ENCODE measurements around the gene ZNF888. TPM values are rescaled to one million over a fixed set of nuclear protein-coding genes. Genes with fewer than 3 reads are reported as not detected.
"Not testable (repeated sequence)": the region's sequence is repeated elsewhere in the genome, so short reads cannot be mapped to it uniquely, and the experiment has no call there.

Gene ZNF888
- total RNA-seq = 4.3 and 4.7 TPM in 2 replicates

- DNase-seq (ENCODE audit: low read depth in 2 of 2) = peak; percentile 54 to 89
These were observed at the start of gene ZNF888 for GRCh38 chr19:52922841-52923777. TSS of gene ZNF888 (minus strand) at chr19:52923428. CDS start at chr19:52917873, 5,555 bp downstream.

DNA sequence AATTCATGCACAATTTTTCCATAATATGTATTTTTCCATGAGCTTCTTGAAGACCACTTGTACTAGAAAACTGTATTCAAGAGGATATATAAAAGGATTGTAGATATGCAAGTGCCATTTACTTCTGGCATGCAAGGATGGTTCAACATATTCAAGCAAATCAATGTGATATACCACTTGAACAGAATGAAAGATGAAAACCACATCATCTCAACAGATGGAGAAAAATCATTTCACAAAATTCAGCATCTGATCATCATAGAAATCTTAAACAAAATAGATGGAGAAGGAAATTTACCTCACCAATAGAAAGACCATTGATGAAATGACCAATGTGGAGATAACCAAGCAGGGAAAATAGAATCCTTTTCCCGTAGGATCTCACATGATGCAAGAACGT lies 44.5 kb upstream of the ZNF888 start:
- DNase-seq (ENCODE audit: low read depth in 2 of 2) = no peak

DNA sequence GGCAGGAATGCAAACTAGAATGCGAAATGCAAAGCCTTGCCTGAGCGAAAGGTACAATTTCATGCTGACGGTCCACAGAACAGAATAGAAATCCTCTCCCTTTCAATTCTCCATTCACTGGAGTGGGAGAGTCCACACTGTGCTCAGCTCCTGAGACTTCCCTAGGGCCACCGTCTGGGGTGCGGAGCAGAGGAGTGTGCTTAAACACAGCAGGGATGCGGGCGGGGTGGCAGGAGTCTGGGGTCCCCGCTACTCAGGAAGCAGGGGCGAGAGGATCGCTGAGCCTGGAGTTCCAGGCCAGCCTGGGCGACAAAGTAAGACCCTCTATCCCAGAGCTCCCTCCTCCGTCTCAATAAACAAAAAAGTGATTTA lies 40.0 kb upstream of the ZNF888 start:
- DNase-seq (ENCODE audit: low read depth in 2 of 2) = no peak

- DNase-seq (ENCODE audit: low read depth in 2 of 2) = peak; percentile 52 to 94
These were observed 39.4 kb upstream of the ZNF888 start, which contains the start of gene ZNF816 for GRCh38 chr19:52962394-52963246. TSS of gene ZNF816 (minus strand) at chr19:52962881. CDS start at chr19:52956089, 6,792 bp downstream.

DNA sequence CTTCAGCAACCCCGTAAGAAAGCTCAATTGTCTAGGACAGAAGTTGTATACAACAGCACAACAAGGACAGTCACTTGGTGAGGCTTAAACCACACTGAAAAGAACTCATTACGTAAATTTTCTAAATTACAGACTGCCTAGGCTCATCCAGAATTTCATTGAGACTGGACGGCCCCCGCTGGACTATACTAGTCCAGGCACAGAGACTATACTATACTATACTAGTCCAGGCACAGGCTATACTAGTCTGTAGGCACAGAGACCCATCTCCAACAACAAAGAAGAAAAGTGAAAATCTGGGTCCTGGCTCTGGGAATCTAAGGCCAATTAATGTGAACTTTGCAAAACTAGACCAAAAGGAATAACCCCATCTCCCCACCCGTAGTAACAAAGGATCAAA lies 38.8 kb upstream of the ZNF888 start:
- DNase-seq (ENCODE audit: low read depth in 2 of 2) = no peak

DNA sequence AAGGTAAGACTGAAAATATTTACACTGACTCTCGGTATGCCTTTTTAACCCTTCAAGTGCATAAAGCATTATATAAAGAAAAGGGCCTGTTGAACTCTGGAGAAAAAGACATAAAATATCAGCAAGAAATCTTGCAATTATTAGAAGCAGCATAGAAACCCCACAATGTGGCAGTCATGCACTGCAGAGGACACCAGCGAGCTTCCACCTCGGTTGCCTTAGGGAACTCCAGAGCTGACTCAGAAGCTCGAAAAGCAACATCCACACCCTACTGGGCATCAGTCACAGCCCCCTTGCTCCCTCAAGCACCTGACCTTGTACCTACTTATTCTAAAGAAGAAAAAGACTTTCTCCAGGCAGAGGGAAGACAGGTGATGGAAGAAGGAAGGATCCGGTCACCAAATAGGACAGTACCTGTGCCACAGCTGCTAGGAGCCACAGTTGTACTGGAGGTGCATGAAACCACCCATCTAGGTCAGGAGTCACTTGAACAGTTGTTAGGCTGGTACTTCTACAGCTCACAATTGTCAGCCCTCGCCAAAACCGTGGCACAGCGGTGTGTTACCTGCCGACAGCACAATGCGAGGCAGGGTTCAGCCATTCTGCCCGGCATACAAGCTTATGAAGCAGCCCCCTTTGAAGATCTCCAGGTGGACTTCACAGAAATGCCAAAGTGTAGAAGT lies 36.5 kb upstream of the ZNF888 start:
- no peak for DNase-seq (ENCODE audit: low read depth in 2 of 2)

- no peak for DNase-seq (ENCODE audit: low read depth in 2 of 2)
These were observed 34.4 kb upstream of the ZNF888 start for GRCh38 chr19:52957591-52957990.

- DNase-seq (ENCODE audit: low read depth in 2 of 2) = no peak
These were observed 33.7 kb upstream of the ZNF888 start for GRCh38 chr19:52956917-52957316.

DNA sequence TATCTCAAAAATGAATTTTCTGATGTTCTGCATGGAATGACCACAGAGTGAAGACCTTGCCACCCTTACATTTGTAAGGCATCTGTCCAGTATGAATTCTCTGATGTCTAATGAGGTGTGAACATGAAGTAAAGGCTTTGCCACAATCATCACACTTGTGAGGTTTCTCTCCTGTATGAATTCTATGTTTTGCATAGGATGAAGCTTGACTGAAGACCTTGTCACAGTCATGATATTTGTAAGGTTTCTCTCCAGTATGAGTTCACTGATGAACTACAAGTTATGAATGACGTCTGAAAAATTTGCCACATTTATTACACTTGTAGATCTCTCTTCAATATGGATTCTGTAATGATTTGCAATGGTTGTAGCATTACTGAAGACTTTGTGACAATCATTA lies 26.2 kb upstream of the ZNF888 start:
- no peak for DNase-seq (ENCODE audit: low read depth in 2 of 2)

GRCh38 chr19:52948025-52948770 lies 25.0 kb upstream of the ZNF888 start:
- DNase-seq (ENCODE audit: low read depth in 2 of 2) = no peak

- peak in 1 of 2 donors; percentile 85 for DNase-seq (ENCODE audit: low read depth in 2 of 2)
These were observed 23.4 kb upstream of the ZNF888 start for GRCh38 chr19:52946322-52947310.

- no peak for DNase-seq (ENCODE audit: low read depth in 2 of 2)
These were observed 22.6 kb upstream of the ZNF888 start for GRCh38 chr19:52945652-52946321.

GRCh38 chr19:52944703-52945493 lies 21.7 kb upstream of the ZNF888 start:
- not testable (repeated sequence) for DNase-seq (ENCODE audit: low read depth in 2 of 2)

DNA sequence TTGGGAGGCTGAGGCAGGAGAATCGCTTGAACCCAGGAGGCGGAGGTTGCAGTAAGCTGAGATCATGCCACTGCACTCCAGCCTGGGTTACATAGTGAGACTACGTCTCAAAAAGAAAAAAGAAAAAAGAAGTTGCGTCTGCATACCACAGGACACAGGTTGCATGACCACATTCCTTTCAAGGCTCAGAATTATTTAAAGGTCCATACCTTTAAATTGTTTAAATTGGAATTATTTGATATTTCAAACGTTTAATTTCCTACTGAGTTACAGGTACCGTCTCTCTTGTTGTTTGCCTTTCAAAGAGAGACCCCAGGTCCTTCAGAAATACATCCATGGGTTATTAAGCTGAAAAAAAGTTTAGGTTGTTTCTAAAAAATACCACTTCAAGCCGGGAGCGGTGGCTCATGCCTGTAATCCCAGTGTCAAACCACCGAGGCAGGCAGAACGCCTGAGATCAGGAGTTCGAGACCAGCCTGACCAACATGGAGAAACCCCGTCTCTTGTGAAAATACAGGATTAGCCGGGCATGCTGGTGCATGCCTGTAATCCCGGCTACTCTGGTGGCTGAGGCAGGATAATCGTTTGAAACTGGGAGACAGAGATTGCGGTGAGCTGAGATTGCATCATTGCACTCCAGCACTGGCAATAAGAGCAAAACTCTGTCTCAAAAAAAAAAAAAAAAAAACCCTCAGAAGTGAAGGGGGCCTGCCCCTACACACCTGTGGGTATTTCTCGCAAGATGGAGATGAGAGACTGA lies 20.8 kb upstream of the ZNF888 start:
- no peak for DNase-seq (ENCODE audit: low read depth in 2 of 2)

DNA sequence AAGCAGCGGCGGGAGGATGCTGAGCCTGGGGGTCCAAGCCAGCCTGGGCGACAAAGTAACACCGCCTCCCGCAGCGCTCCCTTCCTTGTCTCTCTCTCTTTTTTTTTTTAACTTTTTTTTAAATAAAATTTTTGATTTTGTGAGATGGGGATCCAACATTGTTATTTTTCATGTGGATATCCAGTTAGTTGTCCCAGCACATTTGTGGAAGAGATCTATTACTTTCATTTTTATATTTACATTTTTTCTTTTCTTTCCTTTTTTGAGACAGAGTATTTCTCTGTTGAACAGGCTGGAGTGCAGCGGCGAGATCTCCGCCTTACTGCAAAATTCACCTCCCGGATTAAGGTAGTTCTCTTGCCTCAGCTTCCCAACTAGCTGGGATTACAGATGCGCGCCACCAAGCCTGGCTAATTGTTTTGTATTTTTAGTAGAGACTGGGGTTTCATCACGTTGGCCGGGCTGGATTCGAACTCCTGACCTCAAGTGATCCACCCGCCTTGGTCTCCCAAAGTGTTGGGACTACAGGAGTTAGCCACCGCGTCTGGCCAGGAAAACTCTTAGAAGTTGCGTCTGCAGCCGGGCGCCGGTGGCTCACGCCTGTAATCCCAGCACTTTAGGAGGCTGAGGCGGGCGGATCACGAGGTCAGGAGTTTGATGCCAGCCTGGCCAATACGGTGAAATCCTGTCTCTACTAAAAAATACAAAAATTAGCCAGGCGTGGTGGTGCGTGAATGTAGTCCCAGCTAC lies 20.1 kb upstream of the ZNF888 start:
- DNase-seq (ENCODE audit: low read depth in 2 of 2) = no peak

GRCh38 chr19:52942386-52943133 lies 19.3 kb upstream of the ZNF888 start:
- peak; percentile 49 to 82 for DNase-seq (ENCODE audit: low read depth in 2 of 2)

Data from dermis microvascular lymphatic vessel endothelial cell (primary cell).